Hepatocyte (in vitro differentiated cells): ENCODE results near the gene DENND4C. TPM values are rescaled to one million over a fixed set of nuclear protein-coding genes. Genes with fewer than 3 reads are reported as not detected.
A peak's percentile ranks its signal among the peaks of the same experiment; 100 is the strongest.

Source experiments
- DNase-seq: peaks from one replicate; pipeline ENCODE4 v3.0.0-alpha.2; 2016; ENCODE audit warnings: low spot score
- H2AFZ ChIP-seq: fragments of 200-600 bp; sonication (generic); 2 replicates; pipeline ENCODE4 v1.6.0; 2016; ENCODE audit warnings: antibody characterized with exemption, mild to moderate bottlenecking
- H3K27ac ChIP-seq: fragments of 200-600 bp; sonication (generic); 2 replicates; pipeline ENCODE4 v1.5.1; 2016; ENCODE audit warnings: mild to moderate bottlenecking
- H3K27me3 ChIP-seq: fragments of 200-600 bp; sonication (generic); 2 replicates; pipeline ENCODE4 v1.6.1; 2016
- H3K36me3 ChIP-seq: fragments of 200-600 bp; sonication (generic); replicated peaks from 2 replicates; pipeline ENCODE4 v1.5.1; 2016; ENCODE audit warnings: low read depth; ENCODE audit not compliant: insufficient read depth
- H3K4me1 ChIP-seq: fragments of 200-600 bp; sonication (generic); 2 replicates; pipeline ENCODE4 v1.5.1; 2016; ENCODE audit warnings: mild to moderate bottlenecking, moderate library complexity; ENCODE audit not compliant: insufficient read depth
- H3K4me2 ChIP-seq: fragments of 200-600 bp; sonication (generic); 2 replicates; pipeline ENCODE4 v1.6.0; 2016
- H3K4me3 ChIP-seq: fragments of 200-600 bp; sonication (generic); 2 replicates; pipeline ENCODE4 v1.5.1; 2016; ENCODE audit warnings: mild to moderate bottlenecking
- H3K79me2 ChIP-seq: fragments of 200-600 bp; sonication (generic); 2 replicates; pipeline ENCODE4 v1.6.0; 2017; ENCODE audit warnings: mild to moderate bottlenecking
- H3K9me2 ChIP-seq: fragments of 200-600 bp; sonication (generic); replicated peaks from 2 replicates; pipeline ENCODE4 v1.6.0; 2017; ENCODE audit warnings: mild to moderate bottlenecking; ENCODE audit not compliant: insufficient read depth
- H3K9me3 ChIP-seq: fragments of 200-600 bp; sonication (generic); 2 replicates; pipeline ENCODE4 v1.5.1; 2016; ENCODE audit warnings: low read depth, mild to moderate bottlenecking
- H4K20me1 ChIP-seq: fragments of 200-600 bp; sonication (generic); 2 replicates; pipeline ENCODE4 v1.6.0; 2016; ENCODE audit warnings: mild to moderate bottlenecking; ENCODE audit not compliant: insufficient read depth, poor library complexity, severe bottlenecking
- CTCF ChIP-seq: fragments of 200-600 bp; sonication (generic); IDR thresholded peaks from 2 replicates; pipeline ENCODE4 v1.5.1; 2016; ENCODE audit warnings: antibody characterized with exemption, mild to moderate bottlenecking; ENCODE audit not compliant: poor library complexity
- EZH2 ChIP-seq: fragments of 200-600 bp; sonication (generic); IDR thresholded peaks from 2 replicates; pipeline ENCODE4 v1.6.1; 2016; ENCODE audit warnings: antibody characterized with exemption, mild to moderate bottlenecking, borderline replicate concordance
- EZH2phosphoT487 ChIP-seq: fragments of 200-600 bp; sonication (generic); IDR thresholded peaks from one replicate; pipeline ENCODE4 v1.6.1; 2018; ENCODE audit warnings: antibody characterized with exemption, mild to moderate bottlenecking, low read depth, moderate library complexity; ENCODE audit not compliant: unreplicated experiment, severe bottlenecking
- WGBS: methylation state at CpG from one replicate; pipeline ENCODE4 v1.1.6; 2016; ENCODE audit warnings: low lambda C conversion rate; ENCODE audit errors: missing lambda C conversion rate; 5-methylcytosine and 5-hydroxymethylcytosine counted together
- polyA plus RNA-seq: library from polyadenylated mRNA; unstranded; fragments of >200 nt; fragmentation: Nextera tagmentation; extraction: Ambion mirVana; gene quantifications from 2 replicates; pipeline ENCODE4 v1.2.1, GENCODE V29; 2016
- total RNA-seq: library from RNA; depleted of rRNA; stranded (reverse); fragments of >200 nt; gene quantifications from 2 replicates; pipeline ENCODE4 v1.2.3, GENCODE V29; 2014

DENND4C gene
- total and polyA plus RNA-seq, 2 experiments from 2014 or later = 14.9 to 82.6 TPM

GRCh38 chr9:19201899-19202891, 28.3 kb upstream of the DENND4C start:
- Histone ChIP-seq H3K9me2 (no peaks in the 10 kb centered on the region), H3K27ac (peak overlapping the region; percentile 79), H3K9me3 (no peaks in the 10 kb centered on the region), H3K4me3 (no peak overlapping the region), H3K79me2 (no peaks in the 10 kb centered on the region), H3K4me2 (peak overlapping the region; percentile 59), H3K36me3 (no peaks in the 10 kb centered on the region), H2AFZ (no peak overlapping the region), H4K20me1 (no peaks in the 10 kb centered on the region), H3K27me3 (no peaks in the 10 kb centered on the region), H3K4me1 (peaks cover 23% of the 10 kb centered on the region)
- peak; percentile 63 for DNase-seq
- WGBS = 36% methylated on average over 13 of the region's 13 CpGs
- TF ChIP-seq CTCF (no peak), EZH2phosphoT487 (no peak), EZH2 (no peak)

GRCh38 chr9:19203058-19203457, 27.4 kb upstream of the DENND4C start:
- 93% methylated on average over 5 of the region's 5 CpGs for WGBS
- DNase-seq = no peak
- no peaks in the 10 kb centered on the region for H3K9me2 ChIP-seq
- peaks cover 23% of the 10 kb centered on the region for H3K4me1 ChIP-seq
- H2AFZ ChIP-seq = no peak overlapping the region
- no peaks in the 10 kb centered on the region for H3K79me2 ChIP-seq
- no peaks in the 10 kb centered on the region for H3K36me3 ChIP-seq
- H3K9me3 ChIP-seq = no peaks in the 10 kb centered on the region
- H3K4me3 ChIP-seq = no peak overlapping the region
- H3K4me2 ChIP-seq = no peak overlapping the region
- H4K20me1 ChIP-seq = no peaks in the 10 kb centered on the region
- no peak for TF ChIP-seq EZH2
- TF ChIP-seq EZH2phosphoT487 = no peak
- TF ChIP-seq CTCF = no peak
- H3K27ac ChIP-seq = peak overlapping the region; percentile 79
- H3K27me3 ChIP-seq = no peaks in the 10 kb centered on the region

GRCh38 chr9:19208653-19209052, 21.8 kb upstream of the DENND4C start:
- H3K4me1 ChIP-seq = peaks cover 3% of the 10 kb centered on the region
- H3K4me3 ChIP-seq = no peak overlapping the region
- DNase-seq = peak; percentile 22
- H3K36me3 ChIP-seq = no peaks in the 10 kb centered on the region
- H3K27me3 ChIP-seq = no peaks in the 10 kb centered on the region
- TF ChIP-seq CTCF (no peak), EZH2phosphoT487 (no peak), EZH2 (no peak)
- H3K27ac ChIP-seq = peak overlapping the region; percentile 31
- H3K9me3 ChIP-seq = no peaks in the 10 kb centered on the region
- H2AFZ ChIP-seq = no peak overlapping the region
- no peaks in the 10 kb centered on the region for H3K79me2 ChIP-seq
- H3K4me2 ChIP-seq = no peak overlapping the region
- 37% methylated on average over 1 of the region's 1 CpG for WGBS
- H3K9me2 ChIP-seq = no peaks in the 10 kb centered on the region
- H4K20me1 ChIP-seq = no peaks in the 10 kb centered on the region
